Choroid plexus epithelial cell (primary cell): ENCODE measurements around the gene CTSH.
"Not testable (repeated sequence)": the region's sequence is repeated elsewhere in the genome, so short reads cannot be mapped to it uniquely, and the experiment has no call there.

Experiments used
- DNase-seq: peaks from one replicate; pipeline ENCODE4 v3.0.0-alpha.2; 2010; ENCODE audit warnings: low read depth
- H3K4me3 ChIP-seq: 2 replicates; pipeline ENCODE4 v1.5.1; 2011; ENCODE audit warnings: low read depth, mild to moderate bottlenecking, control low read depth, low read length, moderate library complexity
- CTCF ChIP-seq: conservative IDR thresholded peaks from 2 replicates; pipeline ENCODE4 v1.5.1; 2011; ENCODE audit warnings: low read depth, mild to moderate bottlenecking, control low read depth, inconsistent platforms, low read length, moderate library complexity

CTSH gene

GRCh38 chr15:78881681-78882080 is 63.2 kb downstream of the CTSH start:
- no peak overlapping the region for H3K4me3 ChIP-seq
- DNase-seq: no peak
- no peak for TF ChIP-seq CTCF

- DNase-seq: peak; percentile 67
- H3K4me3 ChIP-seq: no peak overlapping the region
- no peak for TF ChIP-seq CTCF
Measured at GRCh38 chr15:78880813-78881212, 64.0 kb downstream of the CTSH start.

- peak; percentile 47 for DNase-seq
- no peak for TF ChIP-seq CTCF
- no peak overlapping the region for H3K4me3 ChIP-seq
Measured at GRCh38 chr15:78880242-78880533, 64.7 kb downstream of the CTSH start.

GRCh38 chr15:78879517-78880241 is 65.2 kb downstream of the CTSH start:
- DNase-seq: no peak
- TF ChIP-seq CTCF: no peak
- no peak overlapping the region for H3K4me3 ChIP-seq

- no peak overlapping the region for H3K4me3 ChIP-seq
- TF ChIP-seq CTCF: no peak
- DNase-seq: peak; percentile 76
Measured at GRCh38 chr15:78878356-78878755, 66.5 kb downstream of the CTSH start.

- not testable (repeated sequence) for DNase-seq
Measured at GRCh38 chr15:78876954-78877353, 67.9 kb downstream of the CTSH start.

GRCh38 chr15:78875107-78875914 is 69.5 kb downstream of the CTSH start:
- peak; percentile 26 for DNase-seq
- TF ChIP-seq CTCF: no peak
- H3K4me3 ChIP-seq: peak overlapping the region; percentile 99

More at GRCh38 chr15:78876954-78877353, 67.9 kb downstream of the CTSH start:
- H3K4me3 ChIP-seq: not testable (repeated sequence)
